Measurements from ENCODE around the gene EMILIN3.

GRCh38 chr20:41316051-41316450, 50.6 kb downstream of the EMILIN3 start:
- TF ChIP-seq POLR2AphosphoS5 (IDR thresholded peaks at IDR 0.05), result no peak
- no peak for TF ChIP-seq EP300 (IDR thresholded peaks at IDR 0.05)
- TF ChIP-seq CTCF (IDR thresholded peaks at IDR 0.05), result no peak
- TF ChIP-seq POLR2A (IDR thresholded peaks at IDR 0.05), result no peak

Data from sigmoid colon (tissue), 4 donors.